Measurements from ENCODE around the gene AKNAD1. TPM values are rescaled to one million over a fixed set of nuclear protein-coding genes. Genes with fewer than 3 reads are reported as not detected.

AKNAD1 gene
- polyA plus RNA-seq, 3 donors: not detected

DNA sequence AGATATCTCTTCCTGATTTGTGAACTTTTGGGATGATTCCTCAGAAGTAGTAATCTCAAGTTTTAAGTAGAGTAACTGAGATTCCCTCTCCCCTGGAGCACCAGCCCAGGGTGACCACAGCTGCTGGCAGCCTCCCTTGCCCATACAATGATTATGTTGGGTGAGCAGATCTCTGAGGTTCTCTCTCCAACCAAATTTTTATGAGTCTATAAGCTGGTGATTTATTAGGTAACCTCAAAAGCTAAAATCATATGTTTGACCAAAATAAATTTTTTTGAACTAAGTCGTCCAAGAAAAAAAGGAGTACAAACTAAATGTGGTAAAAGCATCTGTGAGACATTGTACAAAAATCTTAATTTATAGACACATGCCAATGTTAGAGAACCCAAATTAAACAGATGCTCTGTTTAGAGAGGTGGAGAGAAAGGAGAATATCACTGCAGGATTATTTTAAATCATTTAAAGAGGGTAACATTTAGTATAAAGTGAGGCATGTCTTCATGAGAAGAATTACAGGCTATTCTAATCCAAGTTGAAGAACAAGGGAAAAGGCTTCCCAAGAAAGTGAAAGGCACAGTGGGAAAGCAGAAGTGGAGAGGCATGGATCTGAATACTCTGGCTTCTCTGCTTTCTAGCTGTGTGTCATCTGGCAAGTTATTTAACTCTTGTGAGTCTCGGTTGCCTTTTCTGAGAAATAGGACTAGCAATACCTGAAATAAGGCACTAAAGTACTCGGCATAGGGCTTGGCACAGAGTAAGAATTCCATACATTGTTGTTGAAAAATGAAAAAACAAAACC is 2.5 kb downstream of the AKNAD1 start:
- no peak overlapping the region for H2AFZ ChIP-seq (ENCODE audit: insufficient read depth, low read depth, low read length, poor library complexity, severe bottlenecking)
- no peaks in the 10 kb centered on the region for H3K27me3 ChIP-seq (ENCODE audit: control insufficient read depth in 2 of 2, insufficient read depth in 2 of 2, low read length in 2 of 2)
- Mint-ChIP-seq H3K27me3 (ENCODE audit: low read depth in 3 of 3) (no peaks in the 10 kb centered on the region), H3K9me3 (no peaks in the 10 kb centered on the region), H3K27ac (no peak overlapping the region), H3K36me3 (peaks cover 0 to 1% of the 10 kb centered on the region in 2 donors), H3K4me1 (peaks cover 40% of the 10 kb centered on the region), H3K4me3 (no peak overlapping the region)
- H3K9me3 ChIP-seq (replicated peaks in 1 of 2; ENCODE audit: control insufficient read depth in 1 of 2, insufficient read depth in 1 of 2, low read length in 2 of 2): no peaks in the 10 kb centered on the region
- intact Hi-C loops (cut with micrococcal nuclease): no loop called here
- no peaks in the 10 kb centered on the region for H4K20me1 ChIP-seq (ENCODE audit: insufficient read depth, low read length)
- H3K36me3 ChIP-seq (replicated peaks in 1 of 2; ENCODE audit: control insufficient read depth in 1 of 2, insufficient read depth in 2 of 2, low read length in 2 of 2): no peaks in the 10 kb centered on the region
- TF ChIP-seq, protein P1, sequence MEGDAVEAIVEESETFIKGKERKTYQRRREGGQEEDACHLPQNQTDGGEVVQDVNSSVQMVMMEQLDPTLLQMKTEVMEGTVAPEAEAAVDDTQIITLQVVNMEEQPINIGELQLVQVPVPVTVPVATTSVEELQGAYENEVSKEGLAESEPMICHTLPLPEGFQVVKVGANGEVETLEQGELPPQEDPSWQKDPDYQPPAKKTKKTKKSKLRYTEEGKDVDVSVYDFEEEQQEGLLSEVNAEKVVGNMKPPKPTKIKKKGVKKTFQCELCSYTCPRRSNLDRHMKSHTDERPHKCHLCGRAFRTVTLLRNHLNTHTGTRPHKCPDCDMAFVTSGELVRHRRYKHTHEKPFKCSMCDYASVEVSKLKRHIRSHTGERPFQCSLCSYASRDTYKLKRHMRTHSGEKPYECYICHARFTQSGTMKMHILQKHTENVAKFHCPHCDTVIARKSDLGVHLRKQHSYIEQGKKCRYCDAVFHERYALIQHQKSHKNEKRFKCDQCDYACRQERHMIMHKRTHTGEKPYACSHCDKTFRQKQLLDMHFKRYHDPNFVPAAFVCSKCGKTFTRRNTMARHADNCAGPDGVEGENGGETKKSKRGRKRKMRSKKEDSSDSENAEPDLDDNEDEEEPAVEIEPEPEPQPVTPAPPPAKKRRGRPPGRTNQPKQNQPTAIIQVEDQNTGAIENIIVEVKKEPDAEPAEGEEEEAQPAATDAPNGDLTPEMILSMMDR (IDR thresholded peaks at IDR 0.05): no peak
- H3K4me1 ChIP-seq (ENCODE audit: control insufficient read depth in 1 of 2, insufficient read depth in 2 of 2, low read length in 2 of 2): peaks cover 22 to 23% of the 10 kb centered on the region in 2 donors
- H3K79me2 ChIP-seq (ENCODE audit: insufficient read depth, low read length): no peaks in the 10 kb centered on the region
- no peak for DNase-seq
- no CpG with 5 or more reads among the region's 3 CpGs for WGBS (ENCODE audit: insufficient coverage)
- H3K9ac ChIP-seq (ENCODE audit: insufficient read depth, low read length, poor library complexity, severe bottlenecking): no peak overlapping the region
- no peak overlapping the region for H3K27ac ChIP-seq (ENCODE audit: low read depth in 1 of 2, low read length in 2 of 2)
- no peak overlapping the region for H3K4me2 ChIP-seq (replicated peaks; ENCODE audit: extremely low read depth, low read length, poor library complexity, severe bottlenecking)
- no peak overlapping the region for H3K4me3 ChIP-seq (replicated peaks in 1 of 3; ENCODE audit: low read depth in 2 of 3, low read length in 3 of 3)

DNA sequence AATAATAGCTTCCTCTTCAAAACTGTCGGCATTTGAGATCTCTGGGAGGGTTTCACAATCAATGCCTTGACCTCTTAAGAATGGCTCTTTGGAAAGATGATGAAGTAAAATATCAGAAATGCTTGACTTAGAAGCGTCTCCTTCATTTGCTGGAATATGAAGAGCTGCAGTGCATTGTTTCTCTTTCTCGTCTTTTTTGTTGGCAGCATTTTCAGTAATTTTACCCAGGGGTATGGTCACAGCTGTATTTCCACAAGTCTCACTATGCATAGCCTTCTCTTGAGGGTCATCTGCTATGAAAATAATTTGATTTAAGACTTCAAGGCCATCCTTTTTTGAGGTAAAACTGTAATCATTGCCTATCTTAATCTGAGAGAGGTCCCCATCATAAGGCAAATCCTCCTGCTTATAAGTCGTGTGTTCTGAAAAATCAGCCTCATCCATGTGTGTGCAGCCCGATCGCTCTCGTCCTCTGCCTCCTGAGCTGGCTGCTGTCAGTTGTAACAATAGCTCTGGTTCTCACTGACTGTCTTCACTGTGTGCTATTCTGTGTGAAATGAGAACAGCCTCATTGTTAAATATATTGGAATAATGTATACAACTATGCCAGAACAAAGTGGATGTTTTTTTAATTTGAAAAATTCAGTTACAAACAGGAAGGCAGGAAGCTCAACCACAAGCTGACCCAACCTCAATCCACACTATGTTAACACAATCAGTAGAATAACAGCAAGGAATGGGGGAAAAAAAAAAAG is 4.5 kb downstream of the AKNAD1 start:
- no peaks in the 10 kb centered on the region for H3K79me2 ChIP-seq (ENCODE audit: insufficient read depth, low read length)
- H3K27me3 ChIP-seq (ENCODE audit: control insufficient read depth in 2 of 2, insufficient read depth in 2 of 2, low read length in 2 of 2): no peaks in the 10 kb centered on the region
- H2AFZ ChIP-seq (ENCODE audit: insufficient read depth, low read depth, low read length, poor library complexity, severe bottlenecking): peak overlapping the region; percentile 69
- Mint-ChIP-seq H3K27me3 (ENCODE audit: low read depth in 3 of 3) (no peaks in the 10 kb centered on the region), H3K9me3 (no peaks in the 10 kb centered on the region), H3K36me3 (peaks cover 0 to 1% of the 10 kb centered on the region in 2 donors), H3K4me1 (peaks cover 42% of the 10 kb centered on the region), H3K27ac (peak overlapping the region in 5 of 7 donors; percentile 15 to 53 (median 39)), H3K4me3 (peak overlapping the region; percentile 72 to 88)
- 0% methylated on average over 6 of the region's 7 CpGs for WGBS (ENCODE audit: insufficient coverage)
- peak in 1 of 3 donors; percentile 36 for DNase-seq
- H3K27ac ChIP-seq (ENCODE audit: low read depth in 1 of 2, low read length in 2 of 2): no peak overlapping the region
- H3K4me3 ChIP-seq (replicated peaks in 1 of 3; ENCODE audit: low read depth in 2 of 3, low read length in 3 of 3): peak overlapping the region in 2 of 3 experiments; percentile 11 to 55
- intact Hi-C loops (cut with micrococcal nuclease): no loop called here
- TF ChIP-seq, protein P1 (IDR thresholded peaks at IDR 0.05): no peak
- peak overlapping the region; percentile 27 for H3K9ac ChIP-seq (ENCODE audit: insufficient read depth, low read length, poor library complexity, severe bottlenecking)
- no peaks in the 10 kb centered on the region for H3K9me3 ChIP-seq (replicated peaks in 1 of 2; ENCODE audit: control insufficient read depth in 1 of 2, insufficient read depth in 1 of 2, low read length in 2 of 2)
- H3K4me1 ChIP-seq (ENCODE audit: control insufficient read depth in 1 of 2, insufficient read depth in 2 of 2, low read length in 2 of 2): peaks cover 22 to 23% of the 10 kb centered on the region in 2 donors
- H3K4me2 ChIP-seq (replicated peaks; ENCODE audit: extremely low read depth, low read length, poor library complexity, severe bottlenecking): peak overlapping the region; percentile 69
- H4K20me1 ChIP-seq (ENCODE audit: insufficient read depth, low read length): no peaks in the 10 kb centered on the region
- H3K36me3 ChIP-seq (replicated peaks in 1 of 2; ENCODE audit: control insufficient read depth in 1 of 2, insufficient read depth in 2 of 2, low read length in 2 of 2): no peaks in the 10 kb centered on the region
